Epithelial cell of proximal tubule (primary cell): ENCODE measurements around the gene MKS1. TPM values are rescaled to one million over a fixed set of nuclear protein-coding genes. Genes with fewer than 3 reads are reported as not detected.

ENCODE experiments used
- DNase-seq: peaks from one replicate; pipeline ENCODE4 v3.0.0-alpha.2; 2011; ENCODE audit warnings: low read depth
- H3K4me3 ChIP-seq: 2 replicates; pipeline ENCODE4 v1.5.1; 2011; ENCODE audit warnings: low read depth, mild to moderate bottlenecking, low read length
- CTCF ChIP-seq: conservative IDR thresholded peaks from 2 replicates; pipeline ENCODE4 v1.5.1; 2012; ENCODE audit warnings: low read depth, mild to moderate bottlenecking, low read length
- total RNA-seq: library from RNA; depleted of rRNA; stranded (reverse); fragments of >200 nt; gene quantifications from 2 replicates; pipeline ENCODE4 v1.2.3, GENCODE V29; 2015

MKS1 gene
- total RNA-seq, 1 donor from 2014 or later = 16.1 TPM

DNA sequence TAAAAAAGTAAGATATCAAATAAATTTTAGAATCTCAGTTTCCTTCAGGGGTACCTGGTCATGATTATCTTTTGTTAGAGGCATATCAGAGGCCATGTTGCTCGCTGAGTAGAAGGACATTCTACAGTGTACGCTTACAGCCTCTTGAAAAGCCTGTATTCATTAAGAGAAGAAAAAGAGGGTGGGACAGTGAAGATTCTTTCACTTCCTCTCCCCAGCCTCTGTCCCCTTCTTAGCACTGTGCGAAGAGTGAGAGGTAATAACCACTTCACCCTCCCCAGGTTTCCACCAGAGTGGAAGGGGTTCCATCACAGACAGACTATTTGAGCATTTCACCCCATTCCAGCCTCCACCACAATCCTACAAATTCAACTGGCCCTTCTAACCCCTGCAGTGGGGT lies 14.5 kb upstream of the MKS1 start:
- no peak for TF ChIP-seq CTCF
- DNase-seq = no peak

DNA sequence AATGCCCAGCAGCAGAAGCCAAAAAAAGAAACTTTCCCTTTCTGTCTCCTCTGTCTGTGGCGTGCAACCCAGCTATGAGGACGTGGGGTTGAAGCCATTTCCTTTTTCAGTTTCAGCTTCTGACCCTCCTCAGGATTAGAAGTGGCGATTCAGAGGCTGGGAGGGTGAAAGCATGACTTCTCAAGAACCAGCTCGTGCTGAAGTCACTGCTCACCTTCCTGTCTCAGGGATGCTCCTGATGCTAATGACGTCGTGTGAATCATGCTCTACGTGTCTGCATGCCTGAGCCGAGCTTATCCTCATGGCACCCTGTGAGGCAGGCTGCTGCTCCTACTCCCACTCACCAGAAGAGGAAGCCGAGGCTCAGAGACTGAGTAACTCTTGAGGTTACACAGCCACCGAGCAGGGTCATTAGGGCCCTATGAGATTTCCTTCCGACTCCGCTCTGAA lies 13.7 kb upstream of the MKS1 start:
- peak; percentile 8 for TF ChIP-seq CTCF
- H3K4me3 ChIP-seq = no peak overlapping the region
- peak; percentile 57 for DNase-seq

More for the DNA sequence above, 14.5 kb upstream of the MKS1 start:
- H3K4me3 ChIP-seq = no peak overlapping the region

- no peak overlapping the region for H3K4me3 ChIP-seq
- TF ChIP-seq CTCF = no peak
- DNase-seq = no peak
Measured at GRCh38 chr17:58231641-58232040, 12.6 kb upstream of the MKS1 start.

DNA sequence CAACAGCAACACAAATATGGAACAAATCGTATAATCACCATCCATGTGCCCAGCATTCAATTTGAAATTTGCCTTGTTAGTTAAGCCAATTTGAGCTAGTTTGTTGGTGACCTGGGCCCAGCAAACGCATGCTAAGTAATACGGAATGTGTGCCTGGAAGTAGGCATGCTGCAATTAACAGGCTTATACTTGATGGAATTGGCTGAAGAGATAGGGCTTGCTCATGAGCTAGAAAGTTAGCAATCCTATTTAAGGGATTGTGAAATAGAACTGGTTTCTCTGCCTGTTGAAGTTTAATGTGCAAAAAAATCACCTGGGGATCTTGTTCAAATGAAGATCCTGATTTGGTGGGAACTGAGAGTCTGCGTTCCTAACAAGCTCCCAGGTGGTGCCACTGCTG lies 10.8 kb upstream of the MKS1 start:
- no peak for TF ChIP-seq CTCF
- DNase-seq = no peak
- no peak overlapping the region for H3K4me3 ChIP-seq

DNA sequence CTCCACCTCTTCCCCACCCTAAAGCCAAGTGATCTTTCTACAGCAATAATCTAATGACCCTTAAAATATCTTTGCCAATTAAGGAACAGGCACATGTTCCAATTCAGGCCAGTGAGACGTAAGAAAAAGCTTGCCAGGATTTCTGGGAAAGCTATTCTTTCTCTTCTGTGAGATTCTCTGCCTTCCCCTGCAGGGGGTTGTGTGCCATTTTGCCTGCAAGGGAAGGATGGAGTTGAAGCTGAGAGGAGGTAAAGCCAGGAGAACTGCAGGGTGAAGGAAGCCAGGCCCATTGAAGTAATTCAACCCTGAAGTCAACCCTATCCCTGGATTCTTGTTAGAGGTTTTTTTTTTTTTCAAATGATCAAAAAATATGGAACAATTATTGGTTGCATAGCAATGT lies 10.3 kb upstream of the MKS1 start:
- no peak for TF ChIP-seq CTCF
- DNase-seq = no peak
- no peak overlapping the region for H3K4me3 ChIP-seq

DNA sequence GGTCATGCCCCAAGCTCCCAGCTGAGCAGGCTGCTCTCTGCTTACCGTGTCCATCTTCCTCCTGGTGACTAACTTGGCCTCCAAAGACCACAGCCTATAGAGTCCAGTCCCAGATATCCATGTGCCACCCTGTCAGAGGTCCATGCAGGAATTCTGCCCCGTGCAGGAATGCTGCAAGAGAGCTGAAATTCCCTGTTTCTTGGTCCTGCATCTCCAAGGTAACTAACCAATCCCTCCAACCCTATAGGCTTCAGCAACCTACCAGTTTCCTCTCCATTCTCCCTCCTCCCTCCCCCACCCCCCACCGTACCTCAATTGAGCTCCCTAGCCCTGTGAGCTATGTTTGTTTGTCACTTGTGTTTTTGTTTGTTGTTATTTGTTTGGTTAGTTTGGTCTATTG lies 9.6 kb upstream of the MKS1 start:
- H3K4me3 ChIP-seq = no peak overlapping the region
- DNase-seq = no peak
- no peak for TF ChIP-seq CTCF

- no peak for TF ChIP-seq CTCF
- DNase-seq = no peak
Measured at GRCh38 chr17:58227733-58228132, 8.7 kb upstream of the MKS1 start.

More at GRCh38 chr17:58227733-58228132, 8.7 kb upstream of the MKS1 start:
- no peak overlapping the region for H3K4me3 ChIP-seq
